Thoracic aorta (tissue), 2 donors: ENCODE data around the gene TLCD1. TPM values are rescaled to one million over a fixed set of nuclear protein-coding genes. Genes with fewer than 3 reads are reported as not detected.
"Not testable (repeated sequence)": the region's sequence is repeated elsewhere in the genome, so short reads cannot be mapped to it uniquely, and the experiment has no call there.

Experiments
- ATAC-seq: fragments of 150-250 bp; one replicate; pipeline ENCODE4 v1.8.0; 2017; ENCODE audit warnings: low read depth; ENCODE audit not compliant: insufficient number of reproducible peaks, low FRiP score
- DNase-seq: peaks from one replicate; pipeline ENCODE4 v3.0.0-alpha.2; 2020; ENCODE audit warnings: low spot score
- H3K27ac ChIP-seq, 2 donors: fragments of 200-600 bp; sonication (generic); 1 replicate in 1 of 2; 2 replicates in 1 of 2; pipeline ENCODE4 v1.5.1; 2016; ENCODE audit warnings: mild to moderate bottlenecking in 2 of 2, moderate library complexity in 2 of 2
- H3K27me3 ChIP-seq: fragments of 200-600 bp; sonication (generic); replicated peaks from 2 replicates; pipeline ENCODE4 v1.6.0; 2016; ENCODE audit warnings: mild to moderate bottlenecking; ENCODE audit not compliant: insufficient read depth
- H3K36me3 ChIP-seq: fragments of 200-600 bp; sonication (generic); one replicate; pipeline ENCODE4 v1.5.1; 2016
- H3K4me1 ChIP-seq, 2 donors: fragments of 200-600 bp; sonication (generic); 1 replicate in 1 of 2; 2 replicates in 1 of 2; pipeline versions ENCODE4 v1.5.1 to v1.6.0; 2016; ENCODE audit warnings: low read depth in 2 of 2, mild to moderate bottlenecking in 1 of 2; ENCODE audit not compliant: control insufficient read depth in 1 of 2
- H3K4me3 ChIP-seq: fragments of 200-600 bp; sonication (generic); 2 replicates; pipeline ENCODE4 v1.5.1; 2016; ENCODE audit warnings: mild to moderate bottlenecking
- H3K9me3 ChIP-seq: fragments of 200-600 bp; sonication (generic); 2 replicates; pipeline ENCODE4 v1.5.1; 2016
- total RNA-seq, 2 donors: library from RNA; depleted of rRNA; stranded (reverse); fragments of >200 nt; gene quantifications; one replicate each; pipeline versions ENCODE4 v1.1.0 to v1.2.3, GENCODE V29; 2016
- TF ChIP-seq, protein P1 (sequence below): fragments of 200-600 bp; sonication (generic); IDR thresholded peaks from one replicate; pipeline ENCODE4 v1.5.1; 2019; ENCODE audit warnings: antibody characterized with exemption

The TLCD1 gene
- total RNA-seq, 2 donors from 2014 or later: 1.9 TPM; not detected in 1

DNA sequence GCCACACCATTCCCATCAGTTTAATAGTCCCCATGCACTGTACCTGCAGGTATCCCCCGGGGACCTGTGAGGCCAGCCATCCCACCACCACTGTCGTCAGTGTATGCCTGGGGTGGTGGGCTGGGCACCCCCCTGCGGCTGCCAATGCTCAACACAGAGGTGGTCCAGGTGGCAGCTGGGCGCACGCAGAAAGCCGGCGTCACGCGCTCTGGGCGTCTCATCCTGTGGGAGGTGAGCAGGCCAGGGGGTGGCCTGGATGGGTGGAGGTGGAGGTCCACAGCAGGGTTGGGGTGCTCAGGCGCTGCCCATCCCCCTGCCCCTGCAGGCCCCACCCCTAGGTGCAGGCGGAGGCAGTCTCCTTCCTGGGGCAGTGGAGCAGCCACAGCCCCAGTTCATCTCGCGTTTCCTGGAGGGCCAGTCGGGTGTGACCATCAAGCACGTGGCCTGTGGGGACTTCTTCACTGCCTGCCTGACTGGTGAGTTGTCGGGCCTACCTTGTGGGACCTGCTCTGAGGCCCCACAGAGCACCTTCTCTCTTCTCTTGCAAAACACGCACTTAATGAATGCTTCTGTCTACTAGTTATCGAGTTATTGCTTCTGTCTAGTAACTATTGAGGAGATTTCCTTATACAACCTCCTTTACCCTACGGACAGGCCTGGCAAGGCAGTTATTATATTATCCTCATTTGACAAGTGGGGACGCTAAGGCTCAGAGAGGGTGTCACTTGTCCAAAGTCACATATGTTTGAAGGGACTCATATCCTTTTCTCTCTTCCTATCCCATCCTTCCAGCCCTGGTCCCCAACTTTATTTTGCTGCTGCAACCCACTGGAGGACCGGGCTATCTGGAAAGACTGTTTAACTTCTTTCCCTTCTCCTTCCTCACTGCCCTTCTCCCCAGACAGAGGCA, 12.0 kb upstream of the TLCD1 start:
- no peak overlapping the region for H3K4me3 ChIP-seq
- DNase-seq (no peak), ATAC-seq (no peak)
- H3K27ac ChIP-seq: no peak overlapping the region
- H3K36me3 ChIP-seq: no peaks in the 10 kb centered on the region
- TF ChIP-seq, protein P1, sequence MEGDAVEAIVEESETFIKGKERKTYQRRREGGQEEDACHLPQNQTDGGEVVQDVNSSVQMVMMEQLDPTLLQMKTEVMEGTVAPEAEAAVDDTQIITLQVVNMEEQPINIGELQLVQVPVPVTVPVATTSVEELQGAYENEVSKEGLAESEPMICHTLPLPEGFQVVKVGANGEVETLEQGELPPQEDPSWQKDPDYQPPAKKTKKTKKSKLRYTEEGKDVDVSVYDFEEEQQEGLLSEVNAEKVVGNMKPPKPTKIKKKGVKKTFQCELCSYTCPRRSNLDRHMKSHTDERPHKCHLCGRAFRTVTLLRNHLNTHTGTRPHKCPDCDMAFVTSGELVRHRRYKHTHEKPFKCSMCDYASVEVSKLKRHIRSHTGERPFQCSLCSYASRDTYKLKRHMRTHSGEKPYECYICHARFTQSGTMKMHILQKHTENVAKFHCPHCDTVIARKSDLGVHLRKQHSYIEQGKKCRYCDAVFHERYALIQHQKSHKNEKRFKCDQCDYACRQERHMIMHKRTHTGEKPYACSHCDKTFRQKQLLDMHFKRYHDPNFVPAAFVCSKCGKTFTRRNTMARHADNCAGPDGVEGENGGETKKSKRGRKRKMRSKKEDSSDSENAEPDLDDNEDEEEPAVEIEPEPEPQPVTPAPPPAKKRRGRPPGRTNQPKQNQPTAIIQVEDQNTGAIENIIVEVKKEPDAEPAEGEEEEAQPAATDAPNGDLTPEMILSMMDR: no peak
- no peaks in the 10 kb centered on the region for H3K9me3 ChIP-seq
- H3K4me1 ChIP-seq: peaks cover 0 to 8% of the 10 kb centered on the region in 2 donors
- no peaks in the 10 kb centered on the region for H3K27me3 ChIP-seq

DNA sequence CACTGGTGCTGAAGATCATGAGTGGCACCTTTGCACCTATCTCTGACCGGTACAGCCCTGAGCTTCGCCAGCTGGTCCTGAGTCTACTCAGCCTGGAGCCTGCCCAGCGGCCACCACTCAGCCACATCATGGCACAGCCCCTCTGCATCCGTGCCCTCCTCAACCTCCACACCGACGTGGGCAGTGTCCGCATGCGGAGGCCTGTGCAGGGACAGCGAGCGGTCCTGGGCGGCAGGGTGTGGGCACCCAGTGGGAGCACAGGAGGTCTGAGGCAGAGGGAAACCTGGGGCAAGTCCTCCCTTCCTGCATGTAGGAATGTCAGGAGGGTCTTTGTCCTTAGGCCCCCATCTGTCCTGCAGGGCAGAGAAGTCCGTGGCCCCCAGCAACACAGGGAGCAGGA, 11.3 kb upstream of the TLCD1 start:
- no peaks in the 10 kb centered on the region for H3K36me3 ChIP-seq
- H3K9me3 ChIP-seq: no peaks in the 10 kb centered on the region
- H3K4me1 ChIP-seq: peaks cover 0 to under 1% of the 10 kb centered on the region in 2 donors
- TF ChIP-seq, protein P1: no peak
- no peaks in the 10 kb centered on the region for H3K27me3 ChIP-seq
- H3K4me3 ChIP-seq: no peak overlapping the region
- H3K27ac ChIP-seq: no peak overlapping the region
- DNase-seq (no peak), ATAC-seq (no peak)

DNA sequence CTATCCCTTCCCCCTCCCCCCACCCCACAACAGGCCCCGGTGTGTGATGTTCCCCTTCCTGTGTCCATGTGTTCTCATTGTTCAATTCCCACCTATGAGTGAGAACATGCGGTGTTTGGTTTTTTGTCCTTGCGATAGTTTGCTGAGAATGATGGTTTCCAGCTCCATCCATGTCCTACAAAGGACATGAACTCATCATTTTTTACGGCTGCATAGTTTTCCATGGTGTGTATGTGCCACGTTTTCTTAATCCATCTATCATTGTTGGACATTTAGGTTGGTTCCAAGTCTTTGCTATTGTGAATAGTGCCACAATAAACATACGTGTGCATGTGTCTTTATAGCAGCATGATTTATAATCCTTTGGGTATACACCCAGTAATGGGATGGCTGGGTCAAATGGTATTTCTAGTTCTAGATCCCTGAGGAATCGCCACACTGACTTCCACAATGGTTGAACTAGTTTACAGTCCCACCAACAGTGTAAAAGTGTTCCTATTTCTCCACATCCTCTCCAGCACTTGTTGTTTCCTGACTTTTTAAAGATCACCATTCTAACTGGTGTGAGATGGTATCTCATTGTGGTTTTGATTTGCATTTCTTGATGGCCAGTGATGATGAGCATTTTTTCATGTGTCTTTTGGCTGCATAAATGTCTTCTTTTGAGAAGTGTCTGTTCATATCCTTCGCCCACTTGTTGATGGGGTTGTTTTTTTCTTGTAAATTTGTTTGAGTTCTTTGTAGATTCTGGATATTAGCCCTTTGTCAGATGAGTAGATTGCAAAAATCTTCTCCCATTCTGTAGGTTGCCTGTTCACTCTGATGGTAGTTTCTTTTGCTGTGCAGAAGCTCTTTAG, 10.1 kb upstream of the TLCD1 start:
- H3K9me3 ChIP-seq, H3K36me3 ChIP-seq, H3K27me3 ChIP-seq, DNase-seq, H3K4me3 ChIP-seq, H3K27ac ChIP-seq, ATAC-seq, H3K4me1 ChIP-seq: not testable (repeated sequence)

DNA sequence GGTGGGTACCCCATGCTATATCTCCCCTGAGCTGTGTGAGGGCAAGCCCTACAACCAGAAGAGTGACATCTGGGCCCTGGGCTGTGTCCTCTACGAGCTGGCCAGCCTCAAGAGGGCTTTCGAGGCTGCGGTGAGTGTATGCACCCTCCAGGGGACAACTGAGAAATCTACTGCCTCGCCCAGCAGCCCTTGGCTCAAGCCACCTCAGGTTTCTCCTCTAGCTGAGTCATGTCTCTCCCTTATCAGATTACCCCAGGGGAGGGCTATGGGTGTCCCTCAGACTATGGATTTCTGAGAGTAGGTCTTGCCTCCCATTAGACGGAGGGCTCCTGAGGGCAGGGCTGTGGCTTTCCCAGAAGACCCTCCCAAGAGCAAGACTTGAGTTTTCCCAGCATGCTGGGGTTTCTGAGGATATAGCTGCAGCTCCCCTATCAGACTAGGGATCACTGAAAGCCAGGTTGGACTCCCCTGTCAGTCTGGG, 9.2 kb upstream of the TLCD1 start:
- H3K9me3 ChIP-seq: no peaks in the 10 kb centered on the region
- H3K4me1 ChIP-seq: no peaks in the 10 kb centered on the region
- TF ChIP-seq, protein P1: no peak
- no peak for DNase-seq
- no peaks in the 10 kb centered on the region for H3K36me3 ChIP-seq
- no peak overlapping the region for H3K27ac ChIP-seq
- no peaks in the 10 kb centered on the region for H3K27me3 ChIP-seq
- no peak for ATAC-seq
- no peak overlapping the region for H3K4me3 ChIP-seq

DNA sequence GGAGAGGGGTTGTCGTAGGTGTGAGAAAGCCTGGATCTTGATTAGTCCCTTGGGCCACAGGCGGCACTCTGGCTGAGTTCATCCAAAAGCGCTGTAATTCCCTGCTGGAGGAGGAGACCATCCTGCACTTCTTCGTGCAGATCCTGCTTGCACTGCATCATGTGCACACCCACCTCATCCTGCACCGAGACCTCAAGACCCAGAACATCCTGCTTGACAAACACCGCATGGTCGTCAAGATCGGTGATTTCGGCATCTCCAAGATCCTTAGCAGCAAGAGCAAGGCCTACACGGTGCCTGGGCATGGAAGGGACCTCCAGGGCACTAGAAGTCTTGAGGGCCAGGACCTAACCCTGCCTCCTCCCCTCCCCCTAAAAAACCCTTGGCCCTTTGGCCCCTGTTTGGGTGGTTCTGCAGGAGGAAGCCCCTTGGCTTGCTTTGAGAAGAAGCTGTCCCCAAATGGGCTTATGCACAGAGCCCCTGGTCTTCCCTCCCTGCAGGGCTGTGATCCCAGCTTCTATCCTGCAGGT, 8.7 kb upstream of the TLCD1 start:
- TF ChIP-seq, protein P1: no peak
- ATAC-seq: no peak
- no peaks in the 10 kb centered on the region for H3K4me1 ChIP-seq
- H3K27me3 ChIP-seq: no peaks in the 10 kb centered on the region
- H3K9me3 ChIP-seq: no peaks in the 10 kb centered on the region
- H3K27ac ChIP-seq: no peak overlapping the region
- H3K4me3 ChIP-seq: no peak overlapping the region
- no peak for DNase-seq
- no peaks in the 10 kb centered on the region for H3K36me3 ChIP-seq
